A549 treated with Hydrocortisone at 1 μM for 4 hours (cell line): ENCODE results near the gene FLYWCH2. TPM values are rescaled to one million over a fixed set of nuclear protein-coding genes. Genes with fewer than 3 reads are reported as not detected.

Source experiments
- total RNA-seq: library from RNA; stranded (reverse); fragments of 200-300 nt; extraction: Qiagen RNA extraction; gene quantifications from 5 replicates; pipeline ENCODE4 v1.2.3, GENCODE V29; 2022

FLYWCH2 gene, protein sequence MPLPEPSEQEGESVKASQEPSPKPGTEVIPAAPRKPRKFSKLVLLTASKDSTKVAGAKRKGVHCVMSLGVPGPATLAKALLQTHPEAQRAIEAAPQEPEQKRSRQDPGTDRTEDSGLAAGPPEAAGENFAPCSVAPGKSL
- total RNA-seq = 44.0 to 53.5 TPM (median 50.4 TPM) in 5 replicates

DNA sequence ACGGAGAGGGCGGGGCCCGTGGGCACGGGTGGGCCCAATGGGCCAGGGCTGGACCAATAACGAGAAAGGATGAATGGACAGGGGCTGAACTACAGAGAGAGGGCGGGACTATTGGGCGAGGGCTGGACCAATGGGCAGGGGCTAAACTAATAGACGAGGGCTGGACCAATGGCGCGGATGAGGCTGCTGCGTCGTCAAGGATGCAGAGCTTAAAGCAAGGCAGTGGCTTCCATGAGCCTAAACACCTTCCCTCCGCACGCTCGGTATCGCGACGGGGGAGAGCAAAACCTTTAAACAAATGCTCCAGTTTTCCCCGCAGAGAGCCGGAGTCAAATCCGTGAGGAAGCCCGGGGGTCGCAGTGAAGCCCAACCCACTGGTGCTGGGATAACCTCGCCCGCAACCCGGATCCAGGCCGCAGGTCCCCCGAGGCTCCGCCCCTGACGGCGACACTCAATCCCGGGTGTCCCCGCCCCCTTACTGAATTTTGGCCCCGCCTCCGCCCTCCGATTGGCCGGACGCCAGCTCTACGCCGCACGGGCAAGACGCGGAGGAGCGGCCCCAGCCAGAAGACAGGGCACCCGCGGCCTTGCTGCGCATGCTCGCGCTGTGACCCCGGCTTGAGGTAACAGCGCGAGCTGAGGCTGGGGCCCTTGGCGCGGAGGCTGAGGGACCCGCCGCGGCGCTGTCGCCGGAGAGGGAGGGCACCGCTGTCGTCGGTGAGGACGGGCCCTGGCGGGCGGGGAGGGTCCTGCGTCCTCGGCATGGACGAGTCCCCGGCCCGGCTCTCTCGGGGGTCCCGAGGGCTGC, at the start of gene FLYWCH2:
Gene FLYWCH2, plus strand, starts transcription at position 566 of the 808 bp plus-strand sequence. CDS start 13,235 bp downstream, outside the sequence.

GRCh38 chr16:2857451-2858244, 25.4 kb upstream of the FLYWCH2 start, which contains the start of gene PRSS22:
Gene PRSS22, minus strand, starts transcription at chr16:2858170. Its CDS starts 66 bp downstream, at chr16:2858104.

GRCh38 chr16:2911638-2912329, 28.8 kb downstream of the FLYWCH2 start, which contains the start of gene FLYWCH1:
Gene FLYWCH1, plus strand, starts transcription at chr16:2911931. Its CDS starts 17,755 bp downstream, at chr16:2929686.

Other genes with a start within 250 kb of the FLYWCH2 start
- 38.0 to 43.5 TPM (median 41.8 TPM) in 5 replicates for gene KCTD5, start 200.7 kb upstream of the FLYWCH2 start, total RNA-seq
- gene PRSS27, start 163.0 kb upstream of the FLYWCH2 start, total RNA-seq = 0.82 to 2.2 TPM (median 1.8 TPM) in 5 replicates
- gene SRRM2, start 130.6 kb upstream of the FLYWCH2 start, total RNA-seq = 370 to 412 TPM (median 400 TPM) in 5 replicates
- 397 to 574 TPM (median 505 TPM) in 5 replicates for gene ELOB, start 105.9 kb upstream of the FLYWCH2 start, total RNA-seq
- gene PRSS33, start 95.7 kb upstream of the FLYWCH2 start, total RNA-seq = not detected in 5 replicates
- gene PRSS41, start 84.7 kb upstream of the FLYWCH2 start, total RNA-seq = not detected in 5 replicates
- 0.16 to 0.32 TPM (median 0.20 TPM) in 3 of 5 replicates, not detected in the others for gene PRSS21, start 66.0 kb upstream of the FLYWCH2 start, total RNA-seq
- 0.49 to 0.73 TPM (median 0.59 TPM) in 5 replicates for gene ZG16B, start 52.9 kb upstream of the FLYWCH2 start, total RNA-seq
- gene PRSS22, start 25.0 kb upstream of the FLYWCH2 start, total RNA-seq = 0.84 to 1.2 TPM (median 0.97 TPM) in 5 replicates
- 20.6 to 26.1 TPM (median 25.1 TPM) in 5 replicates for gene FLYWCH1, start 28.7 kb downstream of the FLYWCH2 start, total RNA-seq
- 1.4 to 2.5 TPM (median 1.9 TPM) in 5 replicates for gene KREMEN2, start 81.1 kb downstream of the FLYWCH2 start, total RNA-seq
- 35.2 to 44.7 TPM (median 43.1 TPM) in 5 replicates for gene PAQR4, start 86.1 kb downstream of the FLYWCH2 start, total RNA-seq
- gene PKMYT1, start 97.2 kb downstream of the FLYWCH2 start, total RNA-seq = 64.8 to 93.9 TPM (median 88.9 TPM) in 5 replicates
- gene CLDN9, start 129.7 kb downstream of the FLYWCH2 start, total RNA-seq = 0.33 to 0.55 TPM (median 0.47 TPM) in 5 replicates
- gene CLDN6, start 135.0 kb downstream of the FLYWCH2 start, total RNA-seq = 0.25 to 0.44 TPM (median 0.39 TPM) in 5 replicates
- gene TNFRSF12A, start 137.2 kb downstream of the FLYWCH2 start, total RNA-seq = 375 to 617 TPM (median 546 TPM) in 5 replicates
- gene HCFC1R1, start 140.7 kb downstream of the FLYWCH2 start, total RNA-seq = 159 to 256 TPM (median 229 TPM) in 5 replicates
- 27.8 to 35.7 TPM (median 33.0 TPM) in 5 replicates for gene THOC6, start 140.8 kb downstream of the FLYWCH2 start, total RNA-seq
- gene BICDL2, start 153.7 kb downstream of the FLYWCH2 start, total RNA-seq = not detected in 5 replicates
- 0.86 to 1.2 TPM (median 0.90 TPM) in 5 replicates for gene MMP25, start 163.3 kb downstream of the FLYWCH2 start, total RNA-seq
- 21.6 to 38.9 TPM (median 24.5 TPM) in 5 replicates for gene IL32, start 182.4 kb downstream of the FLYWCH2 start, total RNA-seq
- not detected in 5 replicates for gene ZSCAN10, start 216.1 kb downstream of the FLYWCH2 start, total RNA-seq
- 13.0 to 14.7 TPM (median 14.4 TPM) in 5 replicates for gene ZNF205, start 229.4 kb downstream of the FLYWCH2 start, total RNA-seq